DOHH2 (cell line): ENCODE measurements around the gene PPA1.

Source experiments
- EZH2phosphoT487 ChIP-seq: fragments of 200-600 bp; sonication (generic); IDR thresholded peaks from 2 replicates; pipeline ENCODE4 v1.6.1; 2017; ENCODE audit warnings: borderline replicate concordance, mild to moderate bottlenecking, antibody characterized with exemption, low read length, moderate library complexity, mixed read lengths
- TF ChIP-seq, protein P1 (sequence below): fragments of 200-600 bp; sonication (generic); IDR thresholded peaks from one replicate; pipeline ENCODE4 v1.5.1; 2014; ENCODE audit warnings: antibody characterized with exemption, mild to moderate bottlenecking, low read depth, low read length; ENCODE audit not compliant: poor library complexity, severe bottlenecking

DNA sequence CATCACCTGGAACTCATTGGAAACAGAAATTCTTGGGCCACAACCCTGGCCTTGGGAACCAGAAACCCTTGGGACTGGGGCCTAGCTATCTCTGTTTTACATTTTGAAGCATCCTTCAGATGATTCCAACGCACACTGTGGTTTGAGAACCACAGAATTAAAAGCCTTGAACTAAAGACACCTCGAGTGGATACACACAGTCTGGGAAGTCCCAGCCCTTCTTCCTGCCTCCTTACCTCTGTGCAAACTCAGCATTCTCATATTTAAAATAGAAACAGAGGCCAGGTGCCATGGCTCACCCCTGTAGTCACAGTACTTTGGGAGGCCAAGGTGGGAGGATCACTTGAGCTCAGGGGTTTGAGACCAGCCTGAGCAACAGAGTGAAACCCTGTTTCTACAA, 37.7 kb upstream of the PPA1 start:
- TF ChIP-seq, protein P1, sequence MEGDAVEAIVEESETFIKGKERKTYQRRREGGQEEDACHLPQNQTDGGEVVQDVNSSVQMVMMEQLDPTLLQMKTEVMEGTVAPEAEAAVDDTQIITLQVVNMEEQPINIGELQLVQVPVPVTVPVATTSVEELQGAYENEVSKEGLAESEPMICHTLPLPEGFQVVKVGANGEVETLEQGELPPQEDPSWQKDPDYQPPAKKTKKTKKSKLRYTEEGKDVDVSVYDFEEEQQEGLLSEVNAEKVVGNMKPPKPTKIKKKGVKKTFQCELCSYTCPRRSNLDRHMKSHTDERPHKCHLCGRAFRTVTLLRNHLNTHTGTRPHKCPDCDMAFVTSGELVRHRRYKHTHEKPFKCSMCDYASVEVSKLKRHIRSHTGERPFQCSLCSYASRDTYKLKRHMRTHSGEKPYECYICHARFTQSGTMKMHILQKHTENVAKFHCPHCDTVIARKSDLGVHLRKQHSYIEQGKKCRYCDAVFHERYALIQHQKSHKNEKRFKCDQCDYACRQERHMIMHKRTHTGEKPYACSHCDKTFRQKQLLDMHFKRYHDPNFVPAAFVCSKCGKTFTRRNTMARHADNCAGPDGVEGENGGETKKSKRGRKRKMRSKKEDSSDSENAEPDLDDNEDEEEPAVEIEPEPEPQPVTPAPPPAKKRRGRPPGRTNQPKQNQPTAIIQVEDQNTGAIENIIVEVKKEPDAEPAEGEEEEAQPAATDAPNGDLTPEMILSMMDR = no peak
- no peak for TF ChIP-seq EZH2phosphoT487
